ENCODE measurements around the gene MKNK1.

The MKNK1 gene

GRCh38 chr1:46543761-46544560, 60.1 kb downstream of the MKNK1 start:
- H3K27me3 ChIP-seq (ENCODE audit: insufficient read depth, poor library complexity, severe bottlenecking), result peaks cover 27% of the 10 kb centered on the region
- no peak overlapping the region for H3K4me3 ChIP-seq (replicated peaks; ENCODE audit: insufficient read depth, low read length)
- no peak for DNase-seq (ENCODE audit: low read depth in 1 of 2, low spot score in 1 of 2)
- TF ChIP-seq POLR2AphosphoS5 (IDR thresholded peaks at IDR 0.05; ENCODE audit: low read depth) (no peak), GABPA (IDR thresholded peaks at IDR 0.05; ENCODE audit: low read depth) (no peak), SPI1 (IDR thresholded peaks at IDR 0.05; ENCODE audit: borderline replicate concordance, low read depth) (no peak), REST (IDR thresholded peaks at IDR 0.05; ENCODE audit: insufficient replicate concordance, low read depth) (no peak), CTCF (IDR thresholded peaks at IDR 0.05; ENCODE audit: insufficient read depth, low read length) (no peak)
- no peak overlapping the region for H3K27ac ChIP-seq (replicated peaks)

- H3K27me3 ChIP-seq (ENCODE audit: insufficient read depth, poor library complexity, severe bottlenecking), result peaks cover 27% of the 10 kb centered on the region
- no peak for DNase-seq (ENCODE audit: low read depth in 1 of 2, low spot score in 1 of 2)
- TF ChIP-seq GABPA (IDR thresholded peaks at IDR 0.05; ENCODE audit: low read depth) (no peak), CTCF (IDR thresholded peaks at IDR 0.05; ENCODE audit: insufficient read depth, low read length) (no peak), REST (IDR thresholded peaks at IDR 0.05; ENCODE audit: insufficient replicate concordance, low read depth) (no peak), POLR2AphosphoS5 (IDR thresholded peaks at IDR 0.05; ENCODE audit: low read depth) (no peak), SPI1 (IDR thresholded peaks at IDR 0.05; ENCODE audit: borderline replicate concordance, low read depth) (no peak)
- H3K27ac ChIP-seq (replicated peaks), result no peak overlapping the region
- no peak overlapping the region for H3K4me3 ChIP-seq (replicated peaks; ENCODE audit: insufficient read depth, low read length)
Observed at GRCh38 chr1:46543382-46543760, 60.7 kb downstream of the MKNK1 start.

GRCh38 chr1:46539972-46540371, 64.1 kb downstream of the MKNK1 start:
- TF ChIP-seq GABPA (IDR thresholded peaks at IDR 0.05; ENCODE audit: low read depth), result no peak
- TF ChIP-seq REST (IDR thresholded peaks at IDR 0.05; ENCODE audit: insufficient replicate concordance, low read depth), result no peak
- TF ChIP-seq SPI1 (IDR thresholded peaks at IDR 0.05; ENCODE audit: borderline replicate concordance, low read depth), result no peak
- no peak for TF ChIP-seq CTCF (IDR thresholded peaks at IDR 0.05; ENCODE audit: insufficient read depth, low read length)
- TF ChIP-seq POLR2AphosphoS5 (IDR thresholded peaks at IDR 0.05; ENCODE audit: low read depth), result no peak
- Histone ChIP-seq H3K27me3 (ENCODE audit: insufficient read depth, poor library complexity, severe bottlenecking) (peaks cover 35% of the 10 kb centered on the region), H3K27ac (replicated peaks) (no peak overlapping the region), H3K4me3 (replicated peaks; ENCODE audit: insufficient read depth, low read length) (no peak overlapping the region)
- DNase-seq (ENCODE audit: low read depth in 1 of 2, low spot score in 1 of 2), result no peak

Measured in HL-60 (cell line).